ENCODE measurements around the gene PRSS35. TPM values are rescaled to one million over a fixed set of nuclear protein-coding genes. Genes with fewer than 3 reads are reported as not detected.

PRSS35 gene
- total and polyA plus RNA-seq, 2 of the 8 experiments (the other 6 are each of a cell fraction or from before 2014, with no cell fraction given): 1.3 to 2.9 TPM

DNA sequence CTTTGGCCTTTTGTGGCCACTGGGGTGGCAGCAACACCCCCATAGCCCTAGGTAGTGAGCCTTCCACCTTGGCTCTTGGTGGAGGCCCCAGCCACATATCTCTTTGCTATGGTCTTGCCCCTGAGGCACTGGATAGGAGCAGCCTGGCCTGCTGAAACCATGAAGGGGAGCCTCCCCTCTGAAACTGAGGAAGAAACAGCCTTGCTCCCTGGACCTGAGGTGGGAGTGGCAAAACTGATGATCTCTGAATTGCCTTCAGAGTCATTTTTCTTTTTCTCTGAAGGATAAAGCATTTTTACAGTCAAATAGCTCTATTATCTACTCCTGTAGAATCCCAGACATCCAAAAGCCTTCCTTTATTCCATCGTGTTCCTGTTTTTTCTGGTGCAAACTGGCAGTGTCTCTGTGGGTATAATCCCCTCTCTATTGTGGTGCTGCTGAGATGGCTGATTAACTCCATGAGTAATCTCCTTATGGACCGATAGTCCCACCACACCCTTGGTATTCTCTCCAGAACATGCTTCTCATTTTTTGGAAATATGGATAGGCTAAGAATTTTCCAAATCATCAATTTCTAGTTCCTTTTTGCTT lies 22.0 kb upstream of the PRSS35 start:
- no peak overlapping the region for H3K4ac ChIP-seq (replicated peaks; ENCODE audit: insufficient read length, low read depth, low read length)
- no peak overlapping the region for H3K4me3 ChIP-seq (ENCODE audit: extremely low read depth in 1 of 4, insufficient read depth in 2 of 4, low read depth in 3 of 4, low read length in 4 of 4)
- no peak overlapping the region for H2BK12ac ChIP-seq (ENCODE audit: low read depth, low read length)
- no peaks in the 10 kb centered on the region for H3K79me2 ChIP-seq (ENCODE audit: control insufficient read depth in 1 of 2, insufficient read depth in 2 of 2, low read length in 2 of 2)
- H3K36me3 ChIP-seq (ENCODE audit: control insufficient read depth in 2 of 4, insufficient read depth in 4 of 4, low read length in 3 of 4): no peaks in the 10 kb centered on the region
- H2AK5ac ChIP-seq (ENCODE audit: low read depth, low read length): no peak overlapping the region
- no peak overlapping the region for H3K23ac ChIP-seq (ENCODE audit: insufficient read length)
- H3K9me3 ChIP-seq (ENCODE audit: insufficient read depth in 2 of 2, low read depth in 1 of 2, low read length in 1 of 2): no peaks in the 10 kb centered on the region
- no peak overlapping the region for H3K4me2 ChIP-seq (ENCODE audit: insufficient read depth in 1 of 2, low read depth in 2 of 2, low read length in 2 of 2)
- H3K56ac ChIP-seq (replicated peaks; ENCODE audit: insufficient read length, low read depth, low read length): no peak overlapping the region
- POLR2A ChIA-PET (ENCODE audit: partially characterized antibody): no interaction called here
- DNase-seq (ENCODE audit: low read depth in 1 of 2, low spot score in 2 of 2): no peak
- H4K8ac ChIP-seq (ENCODE audit: extremely low read depth, insufficient read depth, low read length): no peak overlapping the region; the same call in 1 of the 2 replicates
- no peak overlapping the region for H3K14ac ChIP-seq (ENCODE audit: insufficient read length)
- H2BK15ac ChIP-seq (ENCODE audit: low read length): no peak overlapping the region
- FAIRE-seq: no peak
- no peaks in the 10 kb centered on the region for H4K20me1 ChIP-seq (replicated peaks in 1 of 2; ENCODE audit: control insufficient read depth in 1 of 2, insufficient read depth in 2 of 2, low read length in 2 of 2)
- no peak overlapping the region for H4K91ac ChIP-seq (replicated peaks; ENCODE audit: insufficient read length, low read length)
- WGBS, 2 experiments (ENCODE audit: extremely low coverage in 1 of 2, insufficient coverage in 1 of 2, insufficient read length in 1 of 2, insufficient replicate concordance in 2 of 2, low coverage in 1 of 2, low lambda C conversion rate in 2 of 2, missing lambda C conversion rate in 1 of 2): 79% methylated on average over 2 of the region's 2 CpGs; no CpG with 5 or more reads in 1 of the 2 experiments
- no peak overlapping the region for H2BK5ac ChIP-seq (ENCODE audit: low read depth, low read length)
- H3K79me1 ChIP-seq (ENCODE audit: low read depth, low read length): no peaks in the 10 kb centered on the region
- H2BK120ac ChIP-seq (replicated peaks; ENCODE audit: low read depth, low read length): no peak overlapping the region
- TF ChIP-seq SRF (IDR thresholded peaks at IDR 0.05; ENCODE audit: low read depth, low read length): no peak
- TF ChIP-seq ASH2L (IDR thresholded peaks at IDR 0.05; ENCODE audit: low read length): no peak
- TF ChIP-seq YY1 (IDR thresholded peaks at IDR 0.05; ENCODE audit: low read depth, low read length): no peak
- TF ChIP-seq TAF1 (IDR thresholded peaks at IDR 0.05; ENCODE audit: low read depth, low read length): no peak
- TF ChIP-seq ZNF274 (IDR thresholded peaks at IDR 0.05; ENCODE audit: borderline replicate concordance, extremely low read depth, low read length): no peak
- no peak for TF ChIP-seq GABPA (IDR thresholded peaks at IDR 0.05; ENCODE audit: borderline replicate concordance, insufficient read depth, low read length)
- TF ChIP-seq RFX5 (IDR thresholded peaks at IDR 0.05; ENCODE audit: borderline replicate concordance, low read depth, low read length): no peak
- no peak overlapping the region for H2BK20ac ChIP-seq (ENCODE audit: low read length)
- H2AFZ ChIP-seq (ENCODE audit: low read length): no peak overlapping the region
- H3K23me2 ChIP-seq (ENCODE audit: low read depth, low read length): no peaks in the 10 kb centered on the region
- H3K27me3 ChIP-seq (replicated peaks in 1 of 4; ENCODE audit: control insufficient read depth in 3 of 4, extremely low read depth in 1 of 4, insufficient read depth in 3 of 4, low read length in 3 of 4): no peaks in the 10 kb centered on the region
- H3K18ac ChIP-seq (ENCODE audit: extremely low read depth, low read length): no peak overlapping the region
- H4K5ac ChIP-seq (ENCODE audit: insufficient read length, low read depth, low read length): no peak overlapping the region
- CTCF ChIA-PET (ENCODE audit: partially characterized antibody): interaction anchor here (1.5 kb wide), 1 partner anchor 24 kb away, joined by 3 read pairs; no protein-coding TSS in a partner anchor
- H3K27ac ChIP-seq (ENCODE audit: low read depth, low read length): no peak overlapping the region
- H3K4me1 ChIP-seq (replicated peaks in 1 of 4; ENCODE audit: control insufficient read depth in 3 of 4, insufficient read depth in 4 of 4, low read length in 3 of 4): no peaks in the 10 kb centered on the region
- no peak overlapping the region for H3K9ac ChIP-seq (replicated peaks in 1 of 4; ENCODE audit: extremely low read depth in 1 of 4, low read depth in 3 of 4, low read length in 3 of 4)
